GM19467 (cell line): ENCODE results near the gene SSR1.

Experiments
- ATAC-seq: cut with Tn5 transposase; IDR thresholded peaks from one replicate; pipeline ENCODE4 v1.9.1; 2021; ENCODE audit warnings: mild to moderate bottlenecking, moderate library complexity; ENCODE audit not compliant: unreplicated experiment

The SSR1 gene

GRCh38 chr6:7218406-7218988, 94.5 kb downstream of the SSR1 start:
- ATAC-seq, result no peak
